Measurements from ENCODE around the gene SYNRG.

The SYNRG gene

GRCh38 chr17:37510056-37510455 lies 99.2 kb downstream of the SYNRG start:
- H3K4me1 ChIP-seq (ENCODE audit: insufficient read depth, poor library complexity, severe bottlenecking): no peaks in the 10 kb centered on the region
- ATAC-seq (ENCODE audit: low read depth) (no peak), DNase-seq (ENCODE audit: low spot score) (no peak)
- no peak overlapping the region for H3K4me3 ChIP-seq (ENCODE audit: severe bottlenecking)
- no peaks in the 10 kb centered on the region for H3K9me3 ChIP-seq (ENCODE audit: severe bottlenecking)
- no peaks in the 10 kb centered on the region for H3K27me3 ChIP-seq (ENCODE audit: insufficient read depth, poor library complexity, severe bottlenecking)
- peaks cover 56% of the 10 kb centered on the region for H3K36me3 ChIP-seq (ENCODE audit: low read depth)
- no peak for TF ChIP-seq CTCF (IDR thresholded peaks at IDR 0.05; ENCODE audit: poor library complexity, severe bottlenecking)
- H3K27ac ChIP-seq (ENCODE audit: poor library complexity, severe bottlenecking): no peak overlapping the region

- Histone ChIP-seq H3K27me3 (ENCODE audit: insufficient read depth, poor library complexity, severe bottlenecking) (no peaks in the 10 kb centered on the region), H3K4me3 (ENCODE audit: severe bottlenecking) (no peak overlapping the region), H3K36me3 (ENCODE audit: low read depth) (peaks cover 43% of the 10 kb centered on the region), H3K4me1 (ENCODE audit: insufficient read depth, poor library complexity, severe bottlenecking) (no peaks in the 10 kb centered on the region), H3K9me3 (ENCODE audit: severe bottlenecking) (no peaks in the 10 kb centered on the region), H3K27ac (ENCODE audit: poor library complexity, severe bottlenecking) (no peak overlapping the region)
- ATAC-seq (ENCODE audit: low read depth) (no peak), DNase-seq (ENCODE audit: low spot score) (no peak)
- TF ChIP-seq CTCF (IDR thresholded peaks at IDR 0.05; ENCODE audit: poor library complexity, severe bottlenecking): no peak
Measured at GRCh38 chr17:37507111-37507510, 102.1 kb downstream of the SYNRG start.

GRCh38 chr17:37506678-37507077 lies 102.5 kb downstream of the SYNRG start:
- peak; percentile 36 for TF ChIP-seq CTCF (IDR thresholded peaks at IDR 0.05; ENCODE audit: poor library complexity, severe bottlenecking)
- no peak overlapping the region for H3K4me3 ChIP-seq (ENCODE audit: severe bottlenecking)
- H3K9me3 ChIP-seq (ENCODE audit: severe bottlenecking): no peaks in the 10 kb centered on the region
- H3K4me1 ChIP-seq (ENCODE audit: insufficient read depth, poor library complexity, severe bottlenecking): peaks cover under 1% of the 10 kb centered on the region
- H3K27me3 ChIP-seq (ENCODE audit: insufficient read depth, poor library complexity, severe bottlenecking): no peaks in the 10 kb centered on the region
- H3K36me3 ChIP-seq (ENCODE audit: low read depth): peaks cover 45% of the 10 kb centered on the region
- H3K27ac ChIP-seq (ENCODE audit: poor library complexity, severe bottlenecking): no peak overlapping the region
- ATAC-seq (ENCODE audit: low read depth) (peak; percentile 85), DNase-seq (ENCODE audit: low spot score) (no peak)

- peaks cover 13% of the 10 kb centered on the region for H3K4me1 ChIP-seq (ENCODE audit: insufficient read depth, poor library complexity, severe bottlenecking)
- ATAC-seq (ENCODE audit: low read depth) (no peak), DNase-seq (ENCODE audit: low spot score) (no peak)
- no peak overlapping the region for H3K4me3 ChIP-seq (ENCODE audit: severe bottlenecking)
- TF ChIP-seq CTCF (IDR thresholded peaks at IDR 0.05; ENCODE audit: poor library complexity, severe bottlenecking): no peak
- no peaks in the 10 kb centered on the region for H3K27me3 ChIP-seq (ENCODE audit: insufficient read depth, poor library complexity, severe bottlenecking)
- H3K27ac ChIP-seq (ENCODE audit: poor library complexity, severe bottlenecking): no peak overlapping the region
- no peaks in the 10 kb centered on the region for H3K9me3 ChIP-seq (ENCODE audit: severe bottlenecking)
- H3K36me3 ChIP-seq (ENCODE audit: low read depth): peaks cover 45% of the 10 kb centered on the region
Measured at GRCh38 chr17:37505333-37505732, 103.9 kb downstream of the SYNRG start.

GRCh38 chr17:37503148-37503547 lies 106.1 kb downstream of the SYNRG start:
- TF ChIP-seq CTCF (IDR thresholded peaks at IDR 0.05; ENCODE audit: poor library complexity, severe bottlenecking): no peak
- Histone ChIP-seq H3K36me3 (ENCODE audit: low read depth) (peaks cover 42% of the 10 kb centered on the region), H3K27ac (ENCODE audit: poor library complexity, severe bottlenecking) (no peak overlapping the region), H3K9me3 (ENCODE audit: severe bottlenecking) (no peaks in the 10 kb centered on the region), H3K4me1 (ENCODE audit: insufficient read depth, poor library complexity, severe bottlenecking) (peaks cover 13% of the 10 kb centered on the region), H3K27me3 (ENCODE audit: insufficient read depth, poor library complexity, severe bottlenecking) (no peaks in the 10 kb centered on the region), H3K4me3 (ENCODE audit: severe bottlenecking) (no peak overlapping the region)
- ATAC-seq (ENCODE audit: low read depth) (no peak), DNase-seq (ENCODE audit: low spot score) (peak; percentile 12)

Data from RWPE2 (cell line).